Stomach (tissue), 4 donors: ENCODE results near the gene KIRREL1.

Source experiments
- EP300 ChIP-seq: sonication (generic); formaldehyde crosslinking; IDR thresholded peaks from one replicate; pipeline ENCODE4 v1.6.1; 2017; ENCODE audit warnings: antibody characterized with exemption
- POLR2A ChIP-seq, 4 donors: fragments of 450-650 bp; IDR thresholded peaks; one replicate each; pipeline ENCODE4 v1.6.1; 2016; ENCODE audit warnings: antibody characterized with exemption in 4 of 4, control low read depth in 2 of 4, mild to moderate bottlenecking in 1 of 4, moderate library complexity in 1 of 4
- POLR2AphosphoS5 ChIP-seq, 3 donors: sonication (generic); formaldehyde crosslinking; IDR thresholded peaks; one replicate each; pipeline ENCODE4 v1.6.1; 2016; ENCODE audit warnings: antibody characterized with exemption in 3 of 3
- TF ChIP-seq, protein P1 (sequence below), 7 experiments: fragments of 450-650 bp in 4 of 7; fragments of 200-600 bp in 3 of 7; sonication (generic) in 3 of 7; IDR thresholded peaks; one replicate each; pipeline ENCODE4 v1.5.1; 2016 to 2019; ENCODE audit warnings: antibody characterized with exemption in 7 of 7, control low read depth in 2 of 7, mild to moderate bottlenecking in 1 of 7

DNA sequence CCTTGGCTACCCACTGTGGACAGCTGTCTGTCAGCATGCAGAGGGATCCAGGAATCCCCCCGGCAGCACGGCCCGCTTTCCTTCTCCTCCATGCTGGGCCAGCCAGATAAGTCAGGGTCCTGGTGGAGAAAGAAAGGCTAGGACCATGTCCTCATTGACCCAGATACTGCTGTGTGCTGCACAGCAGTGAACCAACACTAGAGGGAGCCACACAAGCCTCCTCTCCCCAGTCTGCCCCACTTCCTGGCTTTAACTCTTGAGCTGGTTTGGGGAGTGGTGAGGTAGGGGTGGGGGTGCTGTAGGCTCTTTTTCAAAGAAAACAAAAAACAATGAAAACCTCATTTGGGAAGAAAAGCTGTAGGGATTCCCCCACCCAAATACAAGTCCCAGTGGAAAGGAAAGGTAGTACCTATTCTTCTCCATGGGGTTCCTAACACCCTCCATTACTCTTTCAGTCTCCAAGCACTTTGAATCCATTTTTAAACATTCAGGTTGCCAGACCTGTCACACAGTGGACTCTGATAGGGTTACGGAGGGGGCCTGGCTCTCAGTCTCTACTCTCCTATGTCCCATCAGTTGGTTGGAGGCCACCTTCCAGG lies 102.4 kb downstream of the KIRREL1 start:
- TF ChIP-seq, protein P1, sequence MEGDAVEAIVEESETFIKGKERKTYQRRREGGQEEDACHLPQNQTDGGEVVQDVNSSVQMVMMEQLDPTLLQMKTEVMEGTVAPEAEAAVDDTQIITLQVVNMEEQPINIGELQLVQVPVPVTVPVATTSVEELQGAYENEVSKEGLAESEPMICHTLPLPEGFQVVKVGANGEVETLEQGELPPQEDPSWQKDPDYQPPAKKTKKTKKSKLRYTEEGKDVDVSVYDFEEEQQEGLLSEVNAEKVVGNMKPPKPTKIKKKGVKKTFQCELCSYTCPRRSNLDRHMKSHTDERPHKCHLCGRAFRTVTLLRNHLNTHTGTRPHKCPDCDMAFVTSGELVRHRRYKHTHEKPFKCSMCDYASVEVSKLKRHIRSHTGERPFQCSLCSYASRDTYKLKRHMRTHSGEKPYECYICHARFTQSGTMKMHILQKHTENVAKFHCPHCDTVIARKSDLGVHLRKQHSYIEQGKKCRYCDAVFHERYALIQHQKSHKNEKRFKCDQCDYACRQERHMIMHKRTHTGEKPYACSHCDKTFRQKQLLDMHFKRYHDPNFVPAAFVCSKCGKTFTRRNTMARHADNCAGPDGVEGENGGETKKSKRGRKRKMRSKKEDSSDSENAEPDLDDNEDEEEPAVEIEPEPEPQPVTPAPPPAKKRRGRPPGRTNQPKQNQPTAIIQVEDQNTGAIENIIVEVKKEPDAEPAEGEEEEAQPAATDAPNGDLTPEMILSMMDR (IDR thresholded peaks at IDR 0.05) = peak in 5 of 7 experiments; percentile 17 to 53 (median 38)
- TF ChIP-seq POLR2A (IDR thresholded peaks at IDR 0.05) = no peak
- TF ChIP-seq EP300 = no peak
- TF ChIP-seq POLR2AphosphoS5 (IDR thresholded peaks at IDR 0.05) = no peak
